GM18498 (cell line): ENCODE data around the gene COMT.
A peak's percentile ranks its signal among the peaks of the same experiment; 100 is the strongest.

Source experiments
- ATAC-seq: cut with Tn5 transposase; IDR thresholded peaks from one replicate; pipeline ENCODE4 v1.9.1; 2021; ENCODE audit warnings: mild to moderate bottlenecking, moderate library complexity; ENCODE audit not compliant: unreplicated experiment

The COMT gene

DNA sequence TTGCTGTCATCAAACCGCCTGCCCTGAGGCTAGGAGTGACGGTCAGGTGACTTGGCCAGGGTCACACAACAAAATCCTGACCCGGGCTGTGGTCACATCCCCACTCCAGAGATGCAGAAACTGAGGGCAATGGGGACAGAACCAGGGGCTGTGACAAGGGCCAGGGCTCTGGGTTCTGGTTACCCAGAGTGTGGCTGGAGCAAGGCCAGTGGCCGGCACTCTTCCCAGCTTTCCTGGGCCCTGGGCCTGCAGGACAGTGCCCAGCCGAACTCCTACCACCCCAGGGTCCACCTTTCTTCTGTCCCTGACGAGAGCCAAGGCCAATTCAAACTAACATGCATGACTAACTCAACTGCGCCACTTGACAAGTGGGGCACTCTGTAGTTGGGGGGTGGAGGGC, 39.2 kb downstream of the COMT start:
- no peak for ATAC-seq

DNA sequence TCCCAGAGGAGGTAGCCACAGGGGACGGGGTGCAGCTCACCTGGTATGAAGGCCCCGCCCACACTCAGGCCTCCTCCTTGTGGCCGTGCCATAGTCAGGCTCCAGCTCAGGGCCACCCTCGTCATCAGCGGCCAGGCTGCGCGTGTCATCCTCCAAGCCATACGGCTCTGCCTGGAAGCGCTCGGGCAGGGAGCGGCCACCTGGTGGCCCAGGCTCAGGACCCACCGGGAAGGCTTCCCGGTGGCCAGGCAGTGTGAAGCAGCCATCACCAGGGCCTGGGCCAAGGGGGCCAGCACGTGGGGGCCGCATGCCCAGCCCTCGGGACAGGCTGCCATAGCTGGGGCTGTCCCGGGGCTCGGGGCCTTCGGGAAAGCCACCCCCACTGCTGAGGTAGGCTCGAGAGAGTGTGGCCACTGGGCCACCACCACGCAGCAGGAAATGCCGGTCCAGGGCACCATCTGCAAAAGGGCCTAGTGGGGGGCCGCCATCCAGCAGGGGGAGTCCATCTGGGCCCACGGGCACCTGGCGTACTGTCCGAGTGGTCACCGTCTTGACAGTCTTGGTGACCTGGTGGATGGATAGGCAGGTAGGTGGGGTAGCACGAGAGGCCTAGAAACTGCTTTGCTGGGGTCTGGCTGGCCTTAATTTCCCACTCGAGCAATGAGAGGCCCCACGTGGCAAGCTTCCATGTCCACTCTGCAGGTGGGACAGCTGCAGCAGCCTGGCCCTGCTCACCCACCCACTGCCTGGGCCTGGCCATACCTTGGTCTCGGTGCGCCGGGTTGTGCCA, 39.8 kb downstream of the COMT start:
- no peak for ATAC-seq

DNA sequence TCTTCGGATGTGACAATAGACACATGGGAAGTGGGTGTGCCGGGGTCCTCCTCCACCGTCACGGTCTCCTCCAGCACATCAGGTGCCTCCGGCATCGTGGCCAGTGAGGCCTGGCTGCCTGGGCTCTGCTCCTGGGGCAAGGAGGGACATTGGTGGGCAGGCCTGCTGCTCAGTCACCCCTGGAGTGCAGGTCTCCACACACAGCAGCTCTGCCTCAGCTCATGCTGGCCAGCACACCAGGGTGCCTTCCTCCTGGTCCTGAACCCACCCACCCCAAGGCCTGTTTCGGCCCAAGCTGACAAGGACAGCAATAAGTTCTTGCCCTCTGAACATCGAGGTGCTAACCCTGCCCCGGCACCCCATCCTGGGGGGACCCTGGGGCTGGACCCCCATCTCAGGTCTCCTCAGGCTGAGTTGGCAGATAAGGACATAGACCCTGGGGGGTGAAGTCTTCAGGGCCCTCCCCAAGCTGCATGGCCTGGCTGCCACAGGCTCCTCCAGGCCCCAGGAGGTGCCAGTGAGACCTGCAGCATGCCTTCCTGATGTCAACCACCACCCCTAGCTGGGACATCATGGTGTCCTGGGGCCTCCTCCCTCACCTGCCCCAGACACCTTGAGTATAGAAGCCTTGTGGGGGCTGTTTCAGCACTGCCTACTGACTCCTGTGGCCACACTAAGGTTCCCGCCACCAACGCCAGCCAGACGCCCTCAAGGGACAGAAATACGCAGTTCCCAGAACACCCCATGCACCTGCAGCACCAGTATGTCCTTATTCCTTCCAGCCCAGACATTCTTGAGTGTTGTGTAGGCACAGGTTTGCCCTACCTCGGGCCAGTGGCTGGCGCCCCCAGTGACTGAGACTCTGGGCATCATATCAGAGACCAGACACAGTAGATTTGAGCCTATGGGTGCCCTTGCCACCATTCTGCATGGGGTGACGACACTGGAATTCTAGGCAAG, 40.7 kb downstream of the COMT start:
- ATAC-seq, result no peak

DNA sequence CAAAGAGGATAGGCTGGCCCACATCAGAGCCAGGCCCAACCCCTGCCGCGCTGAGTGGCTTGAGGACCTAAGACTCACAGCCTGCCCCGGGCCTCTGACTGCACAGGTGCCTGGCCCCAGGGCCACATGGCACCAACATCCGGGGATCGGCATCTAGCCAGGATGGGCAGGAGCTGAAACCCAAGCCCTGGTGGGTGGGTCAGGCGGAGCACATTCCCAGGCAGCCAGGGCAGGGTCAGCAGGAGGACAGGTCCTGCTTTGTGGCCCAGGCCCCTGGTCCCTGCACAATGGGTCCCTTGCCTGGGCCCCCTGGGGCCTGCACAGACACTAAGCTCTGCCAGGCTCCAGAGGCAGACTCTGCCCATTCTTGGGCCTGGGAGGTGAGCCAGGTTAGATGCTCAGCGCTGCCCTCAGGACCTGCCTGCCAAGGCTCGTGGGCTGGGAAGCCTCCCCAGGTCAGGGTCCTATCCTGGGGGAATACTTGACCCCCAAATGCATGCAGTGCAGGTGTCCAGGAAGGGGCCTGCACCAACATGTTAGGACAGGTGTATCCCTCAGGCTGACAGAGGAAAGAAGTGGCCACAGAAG, 41.5 kb downstream of the COMT start:
- ATAC-seq, result no peak

DNA sequence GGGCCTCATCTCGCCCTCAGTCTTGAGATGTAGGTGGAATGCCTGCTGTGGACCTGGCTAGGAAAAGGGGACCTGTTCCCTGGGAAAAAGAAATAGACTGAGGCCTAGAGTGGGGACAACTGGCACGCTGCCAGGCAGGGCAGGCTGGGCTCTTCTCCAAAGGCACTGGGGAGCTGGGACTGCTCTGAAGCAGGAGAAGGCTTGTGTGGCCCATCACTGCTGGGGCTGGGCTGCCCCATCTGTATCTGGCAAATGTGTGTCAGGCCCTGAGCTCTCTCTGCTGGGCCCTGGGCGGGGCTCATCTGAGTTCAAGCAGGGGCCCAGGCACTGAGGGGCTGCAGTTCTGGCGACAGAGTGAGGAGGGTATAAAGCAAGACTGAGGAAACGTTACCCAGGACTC, 42.2 kb downstream of the COMT start:
- no peak for ATAC-seq

DNA sequence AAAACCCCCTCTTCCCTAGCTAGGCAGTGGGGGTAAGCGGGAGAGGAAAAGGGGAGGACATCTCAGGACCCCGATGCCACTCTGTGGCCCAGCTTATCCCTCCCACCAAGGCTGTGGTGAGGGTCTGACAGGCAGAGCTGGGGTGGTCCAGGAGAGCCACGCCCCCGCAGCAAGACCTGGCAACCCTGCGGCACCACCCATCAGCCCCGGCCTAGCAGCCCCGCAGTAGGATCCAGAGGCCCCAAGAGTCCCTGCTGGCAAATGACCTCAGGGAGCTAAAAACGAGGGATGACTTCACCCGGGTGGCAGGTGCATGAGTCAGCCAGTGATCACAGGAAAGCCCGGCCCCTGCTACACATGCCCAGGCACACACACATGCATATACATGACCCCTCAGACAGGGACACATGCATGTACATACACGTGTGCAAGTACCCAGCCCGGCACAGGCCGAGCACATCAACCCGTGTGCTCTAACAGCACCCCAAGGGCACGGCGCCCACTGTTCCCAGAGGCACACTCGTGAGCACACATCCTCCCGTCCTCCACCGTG, 42.7 kb downstream of the COMT start:
- ATAC-seq, result no peak

DNA sequence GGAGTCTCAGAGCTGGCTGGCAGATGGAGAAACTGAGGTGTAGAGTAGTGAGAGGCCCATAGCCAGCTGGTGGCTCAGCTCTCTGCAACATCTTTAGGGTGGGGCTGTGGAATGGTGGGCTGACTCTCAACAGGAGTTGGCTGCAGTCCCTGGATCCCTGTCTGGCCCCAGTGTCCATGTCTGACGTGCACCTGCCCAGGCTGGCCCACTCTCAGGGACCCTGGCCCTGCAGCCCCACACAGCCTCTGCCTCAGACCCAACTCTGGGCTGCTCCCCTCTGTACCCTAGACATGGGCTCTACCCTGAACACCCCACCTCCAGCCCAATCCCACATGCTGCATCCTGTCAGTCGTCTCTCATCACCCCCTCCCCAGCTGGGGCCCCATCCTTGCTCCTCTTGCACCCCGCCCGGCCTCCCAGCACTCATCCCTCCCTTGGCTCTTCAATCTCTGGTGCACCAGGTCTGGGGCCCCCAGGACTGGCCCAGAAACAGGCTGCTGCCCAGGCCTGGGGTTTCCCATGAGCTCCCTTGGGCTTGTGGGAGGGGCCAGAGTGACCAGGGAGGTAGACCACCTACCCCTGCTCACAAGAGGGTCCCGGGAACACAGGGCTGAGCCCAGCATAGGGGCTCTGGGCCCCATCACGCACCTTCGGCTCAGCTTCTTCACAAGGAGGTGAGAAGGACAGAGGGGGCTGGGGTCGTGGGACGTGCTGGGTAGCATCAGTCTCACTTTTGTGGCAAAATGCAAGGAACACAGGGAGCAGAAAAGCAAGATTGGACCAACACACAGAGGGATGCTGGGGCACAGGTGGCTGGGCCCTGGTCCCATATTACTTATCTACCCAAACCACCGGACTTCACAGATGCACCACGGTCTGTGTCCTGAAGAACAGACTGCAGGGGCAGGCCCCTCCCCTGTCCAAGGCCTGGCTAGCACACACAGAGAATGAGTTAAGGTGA, 43.6 kb downstream of the COMT start:
- no peak for ATAC-seq

DNA sequence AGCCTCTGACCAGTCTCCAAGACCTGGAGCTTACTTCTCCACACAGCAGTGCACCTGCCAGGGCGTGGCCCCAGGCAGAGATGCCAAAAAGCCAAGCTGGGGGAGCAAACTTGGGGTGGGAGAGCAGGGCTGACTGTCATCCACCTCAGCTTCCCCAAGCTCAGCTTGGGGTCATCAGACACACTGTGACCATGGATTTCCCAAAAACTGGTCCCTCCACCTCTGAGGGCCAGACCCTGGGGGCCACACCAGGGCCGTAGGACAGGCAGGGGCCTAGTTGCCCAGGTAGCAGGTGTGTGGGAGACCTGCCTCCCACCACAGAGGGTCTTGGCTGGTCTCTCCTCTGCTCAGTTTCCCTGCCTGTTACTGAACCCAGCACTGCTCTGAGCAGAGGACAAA, 44.4 kb downstream of the COMT start:
- no peak for ATAC-seq

DNA sequence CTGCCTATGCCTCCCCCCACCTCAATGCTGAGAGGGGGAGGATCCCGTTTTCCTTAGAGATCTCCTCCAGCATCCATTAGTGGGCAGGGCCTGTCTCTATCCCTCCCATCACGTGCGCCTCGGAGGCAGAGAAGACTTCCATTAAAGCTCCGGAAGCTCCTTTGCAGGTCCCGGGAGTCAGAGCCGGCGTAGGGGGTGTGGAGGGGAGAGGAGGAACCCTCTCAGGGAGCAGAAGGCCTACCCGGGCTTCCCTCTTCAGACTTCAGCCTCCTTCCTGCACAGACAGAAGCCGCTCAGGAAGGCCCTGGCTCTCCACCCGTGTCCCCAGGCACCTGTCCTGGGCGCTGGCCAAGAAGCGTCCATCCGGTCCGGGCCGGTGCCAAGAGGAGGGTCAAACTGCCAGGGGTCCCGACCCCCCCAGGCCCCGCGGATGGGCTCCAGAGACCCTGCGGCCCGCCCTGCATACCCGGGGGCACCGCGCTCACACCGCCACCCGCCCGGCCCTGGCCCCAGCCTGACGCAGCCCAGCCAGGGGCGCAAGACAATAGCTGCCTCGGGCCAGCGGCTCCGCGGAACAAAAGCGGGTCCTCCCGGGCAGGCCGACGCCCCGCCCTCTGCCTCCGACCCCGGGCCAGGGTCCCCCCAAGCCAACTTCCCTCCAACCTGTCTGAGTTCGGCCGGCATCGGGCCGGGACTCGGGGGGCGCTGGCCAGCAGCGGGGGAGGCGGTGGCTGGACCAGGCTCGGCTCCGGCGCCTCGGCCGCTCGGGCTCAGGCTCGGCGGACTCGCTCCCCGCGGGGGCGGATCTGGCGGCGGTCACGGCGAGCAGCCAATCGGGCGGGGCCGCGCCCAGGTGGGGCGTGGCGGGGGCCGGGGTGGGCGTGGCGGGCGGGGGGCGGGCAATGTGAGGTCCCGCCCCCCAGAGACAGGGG, 45.1 kb downstream of the COMT start:
- peak; percentile 67 for ATAC-seq

DNA sequence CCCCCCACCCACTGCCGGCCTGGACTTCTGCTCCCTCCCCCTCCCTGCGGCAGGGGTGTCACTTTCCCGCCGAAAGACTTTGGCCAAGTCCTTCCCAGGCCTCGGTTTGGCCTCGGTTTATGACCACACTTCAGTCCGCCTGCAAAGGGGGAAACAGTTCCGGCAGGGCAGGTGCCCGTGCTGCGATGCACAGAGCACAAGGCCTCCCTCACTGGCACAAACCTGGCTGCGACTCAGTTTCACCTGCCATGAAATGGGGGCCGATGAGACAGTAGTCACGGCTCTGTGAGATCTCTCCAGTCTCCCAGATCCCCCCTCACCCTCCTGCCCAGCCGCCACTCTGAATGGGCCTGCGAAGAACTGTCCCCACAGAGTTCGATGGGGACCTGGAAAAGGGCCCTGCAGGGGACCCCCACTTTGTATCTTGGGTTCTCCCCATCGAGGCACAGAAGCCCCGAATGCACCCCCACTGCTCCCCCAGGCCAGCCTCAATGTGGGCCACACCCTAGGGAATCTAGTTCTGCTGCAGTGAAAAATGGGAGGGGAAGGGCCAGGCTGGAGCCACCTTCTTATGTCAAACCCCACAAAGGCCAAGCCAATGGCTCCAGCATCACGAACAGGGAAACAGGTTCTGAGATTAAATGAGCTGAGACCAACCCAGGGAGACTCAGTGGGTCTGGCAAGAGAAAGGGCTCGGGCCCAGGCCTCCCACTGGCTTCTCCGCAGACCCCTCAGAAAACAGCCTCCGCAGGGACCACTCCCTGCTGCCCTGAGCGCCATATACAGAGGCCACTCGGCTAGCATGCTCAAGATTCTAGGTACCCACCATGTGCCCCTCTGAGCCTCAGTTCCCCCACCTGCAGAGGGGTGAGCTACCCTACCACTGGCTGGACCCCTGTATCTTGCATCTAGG, 46.1 kb downstream of the COMT start:
- no peak for ATAC-seq

DNA sequence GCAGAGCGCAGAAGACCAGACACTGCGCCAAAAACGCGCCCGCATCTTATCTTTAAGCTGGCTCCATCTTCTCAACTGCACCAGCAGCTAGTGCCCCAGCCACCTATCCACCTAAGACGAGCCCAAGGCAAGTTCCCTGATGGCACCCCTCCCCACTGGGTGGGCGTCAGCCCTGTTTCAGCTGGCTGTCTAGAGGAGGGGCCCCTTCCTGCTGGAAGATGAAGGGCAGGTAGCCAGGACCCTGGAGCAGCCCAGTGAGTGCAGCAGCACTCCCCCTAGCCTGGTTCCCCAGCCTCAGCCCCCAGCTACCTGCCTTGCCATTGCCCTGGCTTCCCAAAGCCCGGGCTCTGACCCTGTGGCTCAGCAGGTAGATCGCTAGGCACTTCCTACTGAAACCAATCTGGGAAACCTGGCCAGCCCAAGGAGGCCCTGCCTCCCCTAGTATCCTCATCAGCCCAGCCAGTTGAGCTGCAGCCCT, 46.8 kb downstream of the COMT start:
- ATAC-seq, result no peak

DNA sequence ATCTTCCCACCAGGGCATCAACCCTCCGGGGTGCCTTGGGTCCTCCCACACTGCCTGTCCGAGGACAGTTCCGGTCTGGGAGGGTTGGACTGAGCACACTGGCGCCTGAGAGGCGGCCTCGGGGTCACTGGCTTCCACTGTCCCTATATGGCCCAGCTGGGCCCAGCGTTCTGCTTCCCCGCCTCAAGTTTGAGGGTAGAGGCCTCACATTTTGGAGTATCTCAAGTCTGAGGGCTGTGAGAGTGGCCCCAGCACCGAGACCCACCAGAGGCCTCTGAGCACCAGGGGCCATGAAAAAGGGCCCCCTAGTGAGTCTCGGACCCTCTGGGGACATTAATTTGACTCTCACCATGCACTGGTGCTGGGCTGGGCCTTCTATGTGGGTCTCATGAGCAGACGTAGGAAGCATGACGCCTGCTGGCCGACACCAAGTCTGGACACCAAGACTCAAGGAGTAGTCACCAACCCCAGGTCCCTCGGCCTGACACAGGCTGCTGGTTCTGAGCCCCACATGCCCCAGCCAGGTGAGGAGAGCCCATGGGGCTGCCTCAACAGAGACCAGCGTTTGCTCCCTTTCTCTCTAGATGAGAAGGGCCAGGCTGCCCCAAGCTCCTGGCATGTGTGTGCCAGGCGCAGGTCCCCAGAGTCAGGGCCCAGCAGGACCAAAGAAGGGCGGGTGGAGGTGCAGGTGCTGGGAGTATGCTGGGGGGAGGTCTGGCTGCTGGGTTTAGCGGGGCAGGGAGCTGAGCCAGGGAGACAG, 47.6 kb downstream of the COMT start:
- ATAC-seq, result no peak

DNA sequence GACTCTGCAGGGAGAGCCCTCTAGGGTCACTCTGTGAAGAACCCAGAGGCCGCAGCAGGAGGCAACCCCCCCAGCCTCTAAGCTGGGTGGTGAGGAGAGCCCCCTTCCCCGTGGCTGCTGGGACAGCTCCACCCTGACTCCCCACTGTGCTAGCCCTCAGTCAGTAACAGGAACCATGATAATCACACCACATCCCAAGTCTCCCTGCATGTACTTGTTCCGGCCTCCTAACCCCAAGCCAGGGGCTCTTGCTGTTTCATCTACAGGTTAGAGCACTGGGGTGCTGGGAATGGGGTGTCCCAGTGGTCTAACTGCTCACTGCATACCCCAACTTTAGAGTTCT, 48.1 kb downstream of the COMT start:
- ATAC-seq, result no peak

DNA sequence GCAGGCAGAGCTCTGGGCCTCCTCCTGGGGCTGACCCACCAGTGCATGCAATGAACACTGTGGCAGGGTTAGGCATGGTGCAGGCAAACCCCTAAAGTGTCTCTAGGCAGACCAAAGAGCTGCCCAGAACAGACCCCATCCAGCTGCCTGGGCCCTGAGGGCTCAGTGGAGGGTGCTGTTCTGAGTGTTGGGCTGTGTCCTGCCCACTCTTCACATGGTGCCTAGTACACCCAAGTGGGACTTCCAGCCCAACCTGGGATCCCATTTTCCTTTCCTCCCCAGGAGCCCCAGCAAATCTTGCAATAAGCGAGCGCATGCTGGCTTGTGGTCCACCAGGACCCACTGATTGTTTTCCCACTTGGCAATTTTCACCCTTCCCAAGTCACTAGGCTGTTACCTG, 48.6 kb downstream of the COMT start:
- ATAC-seq, result no peak

DNA sequence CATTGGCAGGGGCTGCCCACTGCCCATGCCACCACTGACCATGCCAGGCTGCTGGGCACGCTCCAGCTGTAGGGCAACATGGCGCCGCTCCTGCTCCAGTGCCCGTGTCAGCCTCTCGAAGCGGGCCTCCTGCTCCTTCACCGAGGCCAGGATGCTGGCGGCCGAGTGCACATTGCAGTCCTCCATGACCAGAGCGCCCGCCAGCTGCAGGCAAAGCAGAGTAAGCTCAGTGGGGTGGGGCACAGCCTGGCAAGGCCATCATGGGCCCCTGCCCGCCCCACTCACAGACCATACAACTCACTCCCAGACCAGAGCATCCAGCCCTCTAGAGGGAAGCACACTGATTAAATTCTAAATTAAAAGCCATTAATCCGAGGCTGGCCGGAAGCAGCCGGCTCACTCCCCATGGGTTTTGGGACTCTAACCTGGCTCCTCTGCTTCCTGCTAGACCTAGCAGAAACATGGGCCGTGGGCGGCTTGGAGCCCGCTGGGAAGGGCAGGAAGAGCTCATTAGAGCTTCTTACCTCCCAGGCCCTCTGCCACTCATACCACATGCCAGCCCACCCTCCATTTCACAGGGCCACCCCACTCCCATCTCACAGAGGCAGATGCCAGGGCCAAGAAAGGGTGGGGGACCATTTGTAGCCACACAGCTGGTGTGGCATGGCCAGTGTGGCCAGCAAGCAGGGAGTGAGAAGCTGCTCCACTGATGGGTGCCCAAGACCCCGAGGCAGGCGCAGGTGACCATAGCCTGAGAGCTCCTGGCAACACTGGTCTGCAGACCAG, 49.2 kb downstream of the COMT start:
- ATAC-seq, result no peak

DNA sequence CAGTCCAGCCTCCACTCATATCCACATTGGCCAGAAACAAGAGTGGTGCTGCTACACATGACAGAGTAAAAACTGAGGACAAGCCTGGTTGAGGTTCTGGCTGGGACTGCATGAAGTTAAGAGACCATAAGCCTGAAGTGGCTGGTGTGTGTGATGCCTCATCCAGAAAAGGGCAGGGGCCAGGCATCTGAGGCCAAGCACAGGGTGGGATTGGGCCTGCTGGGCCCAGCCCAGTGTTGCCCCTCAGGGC, 49.7 kb downstream of the COMT start:
- ATAC-seq, result no peak
